A549 (cell line): ENCODE results near the gene CHD9. TPM values are rescaled to one million over a fixed set of nuclear protein-coding genes. Genes with fewer than 3 reads are reported as not detected.

Source experiments
- ATAC-seq, 2 experiments: fragments of 200-7000 bp in 1 of 2; fragments of >200 bp in 1 of 2; cut with Nextera tagmentation in 1 of 2; cut with Tn5 transposase in 1 of 2; 3 replicates each; pipeline versions ENCODE4 v1.8.0 to v1.9.1; 2018 to 2020; ENCODE audit warnings: mild to moderate bottlenecking in 1 of 2, moderate library complexity in 1 of 2
- CTCF ChIA-PET: fragments of 300-600 bp; sonication (Branson Sonifier 250); formaldehyde crosslinking; extraction: SDS; loops from one replicate; lab custom pipeline; 2021; ENCODE audit warnings: antibody characterized with exemption, inconsistent platforms; lab: Yijun Ruan, JAX
- POLR2A ChIA-PET: fragments of 350-600 bp; formaldehyde crosslinking; extraction: SDS; loops from one replicate; lab custom pipeline; 2021; ENCODE audit warnings: antibody characterized with exemption, inconsistent platforms; lab: Yijun Ruan, JAX
- DNase-seq, 2 experiments: peaks; one replicate each; pipeline versions ENCODE4 v3.0.0 to v3.0.0-alpha.2; 2011 to 2016; ENCODE audit warnings: low read depth in 1 of 2, low spot score in 1 of 2
- FAIRE-seq: peaks from 2 replicates; lab custom pipeline; 2011; peaks lifted over from hg19 to GRCh38; lab: Jason Lieb, UNC
- H3K27ac ChIP-seq, 2 experiments: fragments of >200 bp; sonication (Bioruptor Twin); formaldehyde crosslinking; 3 replicates each; pipeline ENCODE4 v1.5.1; 2016 to 2017
- H3K4me1 ChIP-seq: fragments of >200 bp; sonication (Bioruptor Twin); formaldehyde crosslinking; 3 replicates; pipeline ENCODE4 v1.6.1; 2016
- H3K4me2 ChIP-seq: fragments of >200 bp; sonication (Bioruptor Twin); formaldehyde crosslinking; 3 replicates; pipeline ENCODE4 v1.6.1; 2016
- H3K4me3 ChIP-seq: fragments of >200 bp; sonication (Bioruptor Twin); formaldehyde crosslinking; 3 replicates; pipeline ENCODE4 v1.5.1; 2016
- H3K9me3 ChIP-seq: fragments of >200 bp; sonication (Bioruptor Twin); formaldehyde crosslinking; 3 replicates; pipeline ENCODE4 v1.6.1; 2016
- BCL3 ChIP-seq: fragments of >200 bp; sonication (Bioruptor Twin); formaldehyde crosslinking; IDR thresholded peaks from 3 replicates; pipeline ENCODE4 v1.6.1; 2016
- BHLHE40 ChIP-seq: IDR thresholded peaks from 2 replicates; pipeline ENCODE4 v1.6.1; 2012; ENCODE audit warnings: low read depth, low read length, inconsistent platforms
- CBX2 ChIP-seq: fragments of 200-600 bp; sonication (generic); IDR thresholded peaks from 2 replicates; pipeline ENCODE4 v1.6.1; 2016; ENCODE audit warnings: low read depth, mild to moderate bottlenecking, borderline replicate concordance
- CHD4 ChIP-seq: fragments of 200-600 bp; sonication (generic); IDR thresholded peaks from 2 replicates; pipeline ENCODE4 v1.6.1; 2016; ENCODE audit warnings: antibody characterized with exemption, mild to moderate bottlenecking, borderline replicate concordance
- CTCF ChIP-seq: fragments of >200 bp; sonication (Bioruptor Twin); formaldehyde crosslinking; IDR thresholded peaks from 3 replicates; pipeline ENCODE4 v1.5.1; 2016
- E2F6 ChIP-seq: IDR thresholded peaks from 2 replicates; pipeline ENCODE4 v1.6.1; 2012; ENCODE audit warnings: low read depth, borderline replicate concordance
- EP300 ChIP-seq, 2 experiments: fragments of >200 bp; sonication (Bioruptor Twin); formaldehyde crosslinking; IDR thresholded peaks; 2 replicates in 1 of 2; 3 replicates in 1 of 2; pipeline ENCODE4 v1.6.1; 2016 to 2017
- FOSB ChIP-seq: fragments of 250-450 bp; sonication (Bioruptor Pico); IDR thresholded peaks from 2 replicates; pipeline ENCODE4 v1.5.0; 2020; ENCODE audit warnings: mild to moderate bottlenecking, moderate library complexity
- FOSL2 ChIP-seq, 2 experiments: fragments of 450-650 bp in 1 of 2; fragments of >200 bp in 1 of 2; sonication (Bioruptor Twin) in 1 of 2; formaldehyde crosslinking; IDR thresholded peaks; 2 replicates each; pipeline versions ENCODE4 v1.5.0 to v1.6.1; 2016 to 2020; ENCODE audit warnings: mild to moderate bottlenecking in 1 of 2, moderate library complexity in 1 of 2
- FOXS1 ChIP-seq: fragments of 250-450 bp; sonication (Bioruptor Pico); IDR thresholded peaks from 2 replicates; pipeline ENCODE4 v1.5.0; 2020; ENCODE audit warnings: mild to moderate bottlenecking, moderate library complexity
- HES2 ChIP-seq: fragments of >200 bp; sonication (Bioruptor Twin); formaldehyde crosslinking; IDR thresholded peaks from 2 replicates; pipeline ENCODE4 v1.6.1; 2016
- HOXB13 ChIP-seq: fragments of 250-450 bp; sonication (Bioruptor Pico); IDR thresholded peaks from 2 replicates; pipeline ENCODE4 v1.5.0; 2020; ENCODE audit warnings: low read depth, mild to moderate bottlenecking, moderate library complexity
- MAFK ChIP-seq: fragments of 450-650 bp; IDR thresholded peaks from 2 replicates; pipeline ENCODE4 v1.6.1; 2014; ENCODE audit not compliant: partially characterized antibody
- MAX ChIP-seq: IDR thresholded peaks from 2 replicates; pipeline ENCODE4 v1.6.1; 2012
- NR3C1 ChIP-seq: fragments of >200 bp; sonication (Bioruptor Twin); formaldehyde crosslinking; IDR thresholded peaks from 3 replicates; pipeline ENCODE4 v1.6.1; 2017
- RAD21 ChIP-seq, 2 experiments: fragments of >200 bp in 1 of 2; sonication (Bioruptor Twin) in 1 of 2; formaldehyde crosslinking in 1 of 2; IDR thresholded peaks in 1 of 2; conservative IDR thresholded peaks in 1 of 2; 2 replicates in 1 of 2; 3 replicates in 1 of 2; pipeline ENCODE4 v1.6.1; 2012 to 2018; ENCODE audit warnings: inconsistent platforms in 1 of 2
- REST ChIP-seq: fragments of 200-600 bp; sonication (generic); IDR thresholded peaks from 2 replicates; pipeline ENCODE4 v1.6.1; 2016; ENCODE audit warnings: antibody characterized with exemption, mild to moderate bottlenecking, moderate library complexity
- RNF2 ChIP-seq: fragments of 200-600 bp; sonication (generic); IDR thresholded peaks from 2 replicates; pipeline ENCODE4 v1.6.1; 2016; ENCODE audit warnings: low read depth, mild to moderate bottlenecking, antibody characterized with exemption, moderate library complexity, borderline replicate concordance
- ZC3H11A ChIP-seq: fragments of 450-650 bp; IDR thresholded peaks from 2 replicates; pipeline ENCODE4 v1.6.1; 2014; ENCODE audit warnings: antibody characterized with exemption, mild to moderate bottlenecking
- WGBS: methylation state at CpG from one replicate; pipeline ENCODE4 v1.1.6; 2017; ENCODE audit errors: missing lambda C conversion rate; 5-methylcytosine and 5-hydroxymethylcytosine counted together
- polyA plus RNA-seq, 4 experiments: library from polyadenylated mRNA; depleted of rRNA in 3 of 4; stranded (reverse); fragments of >200 nt; fragmentation: RNase III in 1 of 4; extraction: RNeasy Plus Mini Kit Qiagen cat#74134 plus additional on column Dnase treatment in 1 of 4; gene quantifications; 2 replicates in 3 of 4; 3 replicates in 1 of 4; pipeline ENCODE4 v1.2.3, GENCODE V29; 2011 to 2017

The CHD9 gene
- polyA plus RNA-seq, 2 of the 4 experiments (the other 2 are of a cell fraction) = 17.8 to 51.6 TPM

GRCh38 chr16:53084141-53084541 lies 29.4 kb downstream of the CHD9 start:
- no peaks in the 10 kb centered on the region for H3K9me3 ChIP-seq
- TF ChIP-seq MAX (no peak), HOXB13 (no peak), REST (no peak), FOSL2 (IDR thresholded peaks at IDR 0.05) (no peak), FOSL2 (CRISPR knock-in tag; IDR thresholded peaks at IDR 0.05) (no peak), FOSB (CRISPR knock-in tag) (no peak), FOXS1 (CRISPR knock-in tag) (no peak), EP300 (IDR thresholded peaks at IDR 0.05) (no peak), RAD21 (conservative IDR thresholded peaks at IDR 0.05 in 1 of 2, IDR thresholded peaks at IDR 0.05 in 1 of 2) (no peak), ZC3H11A (no peak), CBX2 (no peak), CTCF (no peak), HES2 (no peak), NR3C1 (no peak), BCL3 (no peak), CHD4 (no peak)
- TF ChIP-seq, all 56 proteins: peak for 0
- 96% methylated on average over 4 of the region's 4 CpGs for WGBS
- ChIA-PET CTCF (no interaction called here), POLR2A (no interaction called here)
- no peak for ATAC-seq
- no peak overlapping the region for H3K4me3 ChIP-seq
- peak overlapping the region in 1 of 2 experiments; percentile 87; a peak in 5 of 6 replicates for H3K27ac ChIP-seq
- DNase-seq = no peak
- H3K4me2 ChIP-seq = no peak overlapping the region
- peaks cover 63% of the 10 kb centered on the region for H3K4me1 ChIP-seq
- FAIRE-seq = no peak

GRCh38 chr16:53084746-53085334 lies 30.0 kb downstream of the CHD9 start:
- ChIA-PET POLR2A (no interaction called here), CTCF (interaction anchor here (7.7 kb wide), 1 partner anchor 30 kb away, joined by 32 read pairs; the partner anchor contains the start of gene CHD9)
- no peak for ATAC-seq
- Histone ChIP-seq H3K4me1 (peaks cover 58% of the 10 kb centered on the region), H3K9me3 (no peaks in the 10 kb centered on the region), H3K27ac (peak overlapping the region; percentile 42 to 87; a peak in 4 of 6 replicates), H3K4me2 (no peak overlapping the region), H3K4me3 (no peak overlapping the region)
- TF ChIP-seq BHLHE40 (no peak), E2F6 (no peak), MAX (no peak), BCL3 (no peak), CHD4 (no peak), MAFK (no peak), RNF2 (no peak)
- DNase-seq = no peak
- WGBS = 94% methylated on average over 8 of the region's 8 CpGs
- FAIRE-seq = no peak
